Mucosa of rectum (tissue), 2 donors: ENCODE measurements around the gene ECE1.
"Not testable (repeated sequence)": the region's sequence is repeated elsewhere in the genome, so short reads cannot be mapped to it uniquely, and the experiment has no call there.

Experiments used
- H3K27ac ChIP-seq, 2 donors: one replicate each; pipeline ENCODE4 v1.7.0; 2013; ENCODE audit warnings: inconsistent platforms in 2 of 2, low read depth in 2 of 2, low read length in 2 of 2
- H3K27me3 ChIP-seq, 2 donors: one replicate each; pipeline ENCODE4 v1.7.0; 2013; ENCODE audit warnings: low read length in 2 of 2; ENCODE audit not compliant: control insufficient read depth in 2 of 2, insufficient read depth in 2 of 2
- H3K36me3 ChIP-seq, 2 donors: one replicate each; pipeline ENCODE4 v1.7.0; 2013; ENCODE audit warnings: low read length in 2 of 2; ENCODE audit not compliant: control insufficient read depth in 2 of 2, insufficient read depth in 2 of 2
- H3K4me1 ChIP-seq, 2 donors: one replicate each; pipeline ENCODE4 v1.7.0; 2013; ENCODE audit warnings: low read length in 2 of 2, mild to moderate bottlenecking in 1 of 2; ENCODE audit not compliant: control insufficient read depth in 2 of 2, insufficient read depth in 2 of 2
- H3K4me3 ChIP-seq, 2 donors: one replicate each; pipeline ENCODE4 v1.7.0; 2013; ENCODE audit warnings: low read length in 2 of 2
- H3K9ac ChIP-seq, 2 donors: one replicate each; pipeline ENCODE4 v1.7.0; 2013; ENCODE audit warnings: low read length in 2 of 2, low read depth in 1 of 2, mild to moderate bottlenecking in 1 of 2
- H3K9me3 ChIP-seq, 2 donors: one replicate each; pipeline ENCODE4 v1.7.0; 2013; ENCODE audit warnings: low read length in 2 of 2; ENCODE audit not compliant: control insufficient read depth in 2 of 2
- donor health status: healthy.
- donor health status: Normal muscosa, but diverticular disease.

ECE1 gene

GRCh38 chr1:21206117-21206516 is 84.1 kb downstream of the ECE1 start:
- Histone ChIP-seq H3K9me3 (no peaks in the 10 kb centered on the region), H3K27me3 (no peaks in the 10 kb centered on the region), H3K27ac (no peak overlapping the region), H3K4me3 (no peak overlapping the region), H3K4me1 (no peaks in the 10 kb centered on the region), H3K36me3 (no peaks in the 10 kb centered on the region), H3K9ac (no peak overlapping the region)

DNA sequence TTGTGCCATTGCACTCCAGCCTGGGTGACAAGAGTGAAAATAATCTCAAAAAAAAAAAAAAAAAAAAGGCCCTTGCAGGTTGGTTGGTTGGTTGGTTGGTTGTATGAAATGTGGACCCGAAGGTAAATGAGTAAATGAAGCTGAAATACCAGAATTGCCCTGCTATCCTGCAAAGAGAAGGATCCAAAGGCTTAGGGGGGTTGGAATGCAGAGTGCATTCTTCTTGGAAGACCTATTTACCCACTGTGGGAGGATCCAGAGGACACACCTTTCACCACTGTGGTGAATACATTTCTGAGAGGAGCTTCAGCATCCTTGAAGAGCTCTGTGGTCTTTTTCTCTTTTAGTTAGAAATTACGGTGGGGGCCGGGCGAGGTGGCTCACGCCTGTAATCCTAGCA is 84.8 kb downstream of the ECE1 start:
- Histone ChIP-seq H3K9ac (no peak overlapping the region), H3K27ac (no peak overlapping the region), H3K4me1 (no peaks in the 10 kb centered on the region), H3K36me3 (no peaks in the 10 kb centered on the region), H3K4me3 (no peak overlapping the region), H3K9me3 (no peaks in the 10 kb centered on the region), H3K27me3 (no peaks in the 10 kb centered on the region)

- H3K27me3 ChIP-seq: no peaks in the 10 kb centered on the region
- no peaks in the 10 kb centered on the region for H3K36me3 ChIP-seq
- H3K4me3 ChIP-seq: no peak overlapping the region
- H3K9me3 ChIP-seq: no peaks in the 10 kb centered on the region
- no peak overlapping the region for H3K27ac ChIP-seq
- no peaks in the 10 kb centered on the region for H3K4me1 ChIP-seq
- H3K9ac ChIP-seq: no peak overlapping the region
Measured at GRCh38 chr1:21201650-21202049, 88.6 kb downstream of the ECE1 start.

DNA sequence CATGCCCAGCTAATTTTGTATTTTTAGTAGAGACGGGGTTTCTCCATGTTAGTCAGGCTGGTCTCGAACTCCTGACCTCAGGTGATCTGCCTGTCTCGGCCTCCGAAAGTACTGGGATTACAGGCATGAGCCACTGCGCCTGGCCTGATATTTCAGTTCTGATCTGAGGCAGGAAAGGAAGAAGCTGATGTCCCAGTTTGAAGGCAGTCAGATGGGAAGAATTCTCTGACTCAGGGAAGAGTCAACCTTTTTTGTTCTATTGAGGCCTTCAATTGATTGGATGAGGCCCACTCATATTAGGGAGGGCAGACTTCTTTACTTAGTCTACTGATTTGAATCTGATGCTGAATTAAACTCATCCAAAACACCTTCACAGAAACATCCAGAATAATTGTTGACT is 89.0 kb downstream of the ECE1 start:
- H3K9me3 ChIP-seq, H3K9ac ChIP-seq: not testable (repeated sequence)

GRCh38 chr1:21200767-21201166 is 89.5 kb downstream of the ECE1 start:
- no peaks in the 10 kb centered on the region for H3K9me3 ChIP-seq
- H3K27ac ChIP-seq: no peak overlapping the region
- H3K9ac ChIP-seq: no peak overlapping the region
- no peak overlapping the region for H3K4me3 ChIP-seq
- H3K36me3 ChIP-seq: no peaks in the 10 kb centered on the region
- no peaks in the 10 kb centered on the region for H3K27me3 ChIP-seq
- no peaks in the 10 kb centered on the region for H3K4me1 ChIP-seq

More for the DNA sequence above, 89.0 kb downstream of the ECE1 start:
- not testable (repeated sequence) for H3K4me3 ChIP-seq, H3K4me1 ChIP-seq, H3K36me3 ChIP-seq, H3K27ac ChIP-seq, H3K27me3 ChIP-seq

- H3K9me3 ChIP-seq: no peaks in the 10 kb centered on the region
- H3K27ac ChIP-seq: no peak overlapping the region
- H3K4me3 ChIP-seq: no peak overlapping the region
- no peaks in the 10 kb centered on the region for H3K36me3 ChIP-seq
- H3K9ac ChIP-seq: no peak overlapping the region
- no peaks in the 10 kb centered on the region for H3K27me3 ChIP-seq
- H3K4me1 ChIP-seq: peaks cover 4 to 6% of the 10 kb centered on the region in 2 donors
Measured at GRCh38 chr1:21198929-21199328, 91.3 kb downstream of the ECE1 start.

DNA sequence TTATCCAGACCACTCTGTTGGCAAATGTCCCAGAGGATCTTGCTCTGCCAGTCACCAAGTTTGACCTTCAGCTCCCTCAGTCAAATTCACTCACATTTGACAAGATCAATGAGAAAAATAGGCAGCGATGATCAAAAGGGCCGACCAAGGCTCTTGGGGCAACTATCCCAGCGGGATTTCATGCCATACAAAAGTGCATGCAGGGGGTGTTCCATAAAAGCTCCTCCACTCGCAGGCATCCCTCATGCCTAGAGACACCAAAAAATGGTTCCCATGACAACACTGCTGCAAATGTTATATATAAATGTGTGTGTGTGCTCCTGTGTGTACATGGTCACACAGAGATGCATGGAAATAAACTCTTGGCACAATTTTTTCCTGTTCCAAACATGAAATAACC is 97.4 kb downstream of the ECE1 start:
- H3K4me1 ChIP-seq: peaks cover 11 to 27% of the 10 kb centered on the region in 2 donors
- no peaks in the 10 kb centered on the region for H3K36me3 ChIP-seq
- no peak overlapping the region for H3K4me3 ChIP-seq
- no peaks in the 10 kb centered on the region for H3K27me3 ChIP-seq
- no peak overlapping the region for H3K9ac ChIP-seq
- H3K27ac ChIP-seq: no peak overlapping the region
- H3K9me3 ChIP-seq: no peaks in the 10 kb centered on the region

GRCh38 chr1:21192284-21192683 is 98.0 kb downstream of the ECE1 start:
- H3K4me1 ChIP-seq: peaks cover 11 to 27% of the 10 kb centered on the region in 2 donors
- no peaks in the 10 kb centered on the region for H3K27me3 ChIP-seq
- no peaks in the 10 kb centered on the region for H3K36me3 ChIP-seq
- peak overlapping the region in 1 of 2 donors; percentile 56 for H3K27ac ChIP-seq
- H3K9me3 ChIP-seq: no peaks in the 10 kb centered on the region
- no peak overlapping the region for H3K9ac ChIP-seq
- no peak overlapping the region for H3K4me3 ChIP-seq

DNA sequence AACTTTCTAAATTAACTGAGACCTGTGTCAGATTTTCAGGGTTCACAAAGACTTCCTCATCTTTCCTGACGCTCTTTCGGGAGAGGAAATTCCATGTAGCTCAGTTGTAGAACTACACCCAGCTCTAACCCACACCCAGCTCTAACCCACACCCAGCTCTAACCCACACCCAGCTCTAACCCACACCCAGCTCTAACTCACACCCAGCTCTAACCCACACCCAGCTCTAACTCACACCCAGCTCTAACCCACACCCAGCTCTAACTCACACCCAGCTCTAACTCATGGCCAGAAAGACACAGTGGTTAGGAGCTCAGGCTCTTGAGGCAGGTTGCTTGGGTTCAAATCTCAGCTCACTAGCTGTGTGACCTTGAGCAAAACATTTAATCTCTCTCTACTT is 99.5 kb downstream of the ECE1 start:
- peaks cover 11 to 27% of the 10 kb centered on the region in 2 donors for H3K4me1 ChIP-seq
- peak overlapping the region in 1 of 2 donors; percentile 5 for H3K4me3 ChIP-seq
- not testable (repeated sequence) for H3K27me3 ChIP-seq, H3K36me3 ChIP-seq, H3K9me3 ChIP-seq, H3K9ac ChIP-seq
- H3K27ac ChIP-seq: peak overlapping the region; percentile 85 to 86

- H3K4me1 ChIP-seq: peaks cover 9 to 23% of the 10 kb centered on the region in 2 donors
- H3K4me3 ChIP-seq: peak overlapping the region in 1 of 2 donors; percentile 5
- no peaks in the 10 kb centered on the region for H3K9me3 ChIP-seq
- peak overlapping the region; percentile 85 to 86 for H3K27ac ChIP-seq
- no peaks in the 10 kb centered on the region for H3K36me3 ChIP-seq
- H3K9ac ChIP-seq: no peak overlapping the region
- H3K27me3 ChIP-seq: no peaks in the 10 kb centered on the region
Measured at GRCh38 chr1:21189906-21190500, 100.3 kb downstream of the ECE1 start.

DNA sequence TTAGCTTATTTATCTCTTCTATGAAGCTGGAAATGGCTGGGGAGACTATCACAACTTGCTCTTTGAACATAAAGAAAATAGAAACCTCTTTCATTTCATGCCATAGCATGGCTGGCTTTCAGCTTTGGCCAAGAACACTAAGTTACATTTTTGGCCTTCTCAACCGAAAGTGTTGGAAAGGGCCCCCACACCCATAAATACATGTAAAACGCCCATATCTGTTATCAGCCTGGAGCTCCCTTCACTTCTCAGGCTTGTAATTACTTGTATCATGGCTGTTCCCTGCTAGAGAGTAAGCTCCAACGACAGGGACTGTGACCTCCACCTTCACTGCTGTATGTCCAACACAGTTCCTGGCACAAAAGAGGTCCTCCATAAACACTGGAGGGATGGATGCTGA is 100.8 kb downstream of the ECE1 start:
- Histone ChIP-seq H3K9me3 (no peaks in the 10 kb centered on the region), H3K27me3 (no peaks in the 10 kb centered on the region), H3K27ac (peak overlapping the region; percentile 22 to 86), H3K9ac (no peak overlapping the region), H3K4me1 (peaks cover 6 to 21% of the 10 kb centered on the region in 2 donors), H3K4me3 (no peak overlapping the region), H3K36me3 (no peaks in the 10 kb centered on the region)
